HG02588 (cell line): ENCODE measurements around the gene SERP2.

Experiments
- ATAC-seq: cut with Tn5 transposase; IDR thresholded peaks from one replicate; pipeline ENCODE4 v1.9.1; 2021; ENCODE audit warnings: mild to moderate bottlenecking, moderate library complexity; ENCODE audit not compliant: unreplicated experiment

Gene SERP2

GRCh38 chr13:44407891-44408290 lies 34.3 kb downstream of the SERP2 start:
- ATAC-seq, result no peak

GRCh38 chr13:44409595-44409994 lies 36.0 kb downstream of the SERP2 start:
- no peak for ATAC-seq

- ATAC-seq, result no peak
Measured at GRCh38 chr13:44410328-44410859, 36.8 kb downstream of the SERP2 start.

- ATAC-seq, result no peak
Measured at GRCh38 chr13:44411841-44412240, 38.2 kb downstream of the SERP2 start.

DNA sequence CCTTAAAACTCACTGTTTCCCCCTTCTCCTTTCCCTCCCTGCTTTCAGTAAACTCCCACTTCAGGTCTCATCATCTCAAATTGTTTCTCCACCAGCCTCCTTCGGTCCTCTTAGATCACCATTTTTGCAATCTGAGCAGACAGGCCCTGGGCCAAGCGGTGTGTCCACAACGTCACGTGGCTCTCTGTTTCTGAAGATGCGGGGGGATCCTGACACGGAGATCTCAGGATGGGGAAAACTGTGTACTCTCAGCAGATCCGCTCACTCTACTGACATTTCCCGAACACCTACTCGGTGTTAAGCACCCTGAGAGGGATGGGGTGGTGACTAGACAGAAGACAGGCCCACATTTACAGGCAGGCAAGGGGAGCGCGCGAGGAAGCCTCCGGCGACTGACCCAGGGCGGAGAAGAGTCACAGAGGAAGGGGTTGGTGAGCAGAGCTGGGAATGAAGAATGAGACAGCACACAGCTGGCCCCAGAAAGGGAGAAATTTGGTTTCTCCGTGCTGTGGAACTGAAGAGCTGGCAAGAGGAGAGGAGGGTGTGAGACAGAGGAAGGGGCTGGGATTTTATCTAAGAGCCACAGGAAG lies 38.8 kb downstream of the SERP2 start:
- ATAC-seq, result no peak

GRCh38 chr13:44413095-44413494 lies 39.5 kb downstream of the SERP2 start:
- no peak for ATAC-seq

- ATAC-seq, result no peak
Measured at GRCh38 chr13:44414716-44415115, 41.1 kb downstream of the SERP2 start.

DNA sequence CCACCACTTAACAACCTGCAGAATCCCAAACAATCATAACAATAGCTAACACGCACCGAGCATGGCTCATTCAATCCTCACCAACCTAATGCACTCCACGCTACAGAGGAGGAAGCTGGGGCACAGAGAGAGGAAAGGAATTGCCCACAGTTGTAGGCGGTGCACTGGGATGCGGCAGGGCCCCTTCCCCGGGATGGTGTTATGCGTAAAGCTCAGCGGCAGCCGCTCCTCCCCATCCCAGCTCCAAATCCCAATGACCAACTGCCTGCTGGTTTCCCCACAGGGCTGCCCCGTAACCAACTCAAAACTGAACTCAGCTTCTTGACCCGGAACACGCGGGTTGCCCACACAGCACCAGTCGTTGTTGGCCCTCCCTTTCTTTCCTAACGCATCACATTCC lies 42.2 kb downstream of the SERP2 start:
- no peak for ATAC-seq

- ATAC-seq, result no peak
Measured at GRCh38 chr13:44416301-44416700, 42.7 kb downstream of the SERP2 start.

DNA sequence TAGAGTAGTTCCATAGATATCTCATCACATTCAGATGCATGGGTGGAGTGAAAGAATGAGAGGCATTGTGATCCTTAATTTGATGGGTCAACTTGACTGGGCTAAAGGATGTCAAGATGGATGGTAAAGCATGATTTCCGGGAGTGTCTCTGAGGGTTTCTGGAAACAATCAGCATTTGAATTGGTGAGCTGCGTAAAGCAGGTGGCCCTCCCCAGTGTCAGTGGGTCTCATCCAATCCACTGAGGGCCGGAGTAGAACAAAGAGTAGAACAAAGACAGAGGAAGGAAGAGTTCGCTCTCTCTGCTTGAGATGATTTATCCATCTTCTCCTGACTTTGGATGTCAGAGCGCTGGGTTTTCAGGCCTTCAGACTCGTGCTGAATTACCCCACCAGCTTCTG lies 43.1 kb downstream of the SERP2 start:
- ATAC-seq, result no peak

DNA sequence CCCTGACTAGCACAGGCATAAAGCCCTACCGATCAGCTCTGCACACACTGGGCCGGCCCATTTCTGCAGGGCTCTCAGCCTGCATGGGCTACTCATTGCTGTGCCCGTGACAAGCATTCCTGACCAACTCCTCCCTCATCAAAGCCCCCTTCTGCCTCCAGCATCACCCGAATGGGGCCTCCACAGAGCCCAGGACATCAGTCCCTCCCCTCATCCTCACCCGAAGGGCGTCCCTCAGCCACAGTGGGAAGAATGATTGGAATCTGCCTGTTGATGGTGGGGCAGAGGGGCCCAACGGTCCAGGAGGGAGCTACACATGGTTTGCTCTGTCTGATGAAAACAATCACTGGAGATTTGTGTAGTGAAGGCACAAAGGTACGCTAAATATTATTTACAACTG lies 43.8 kb downstream of the SERP2 start:
- ATAC-seq, result no peak

DNA sequence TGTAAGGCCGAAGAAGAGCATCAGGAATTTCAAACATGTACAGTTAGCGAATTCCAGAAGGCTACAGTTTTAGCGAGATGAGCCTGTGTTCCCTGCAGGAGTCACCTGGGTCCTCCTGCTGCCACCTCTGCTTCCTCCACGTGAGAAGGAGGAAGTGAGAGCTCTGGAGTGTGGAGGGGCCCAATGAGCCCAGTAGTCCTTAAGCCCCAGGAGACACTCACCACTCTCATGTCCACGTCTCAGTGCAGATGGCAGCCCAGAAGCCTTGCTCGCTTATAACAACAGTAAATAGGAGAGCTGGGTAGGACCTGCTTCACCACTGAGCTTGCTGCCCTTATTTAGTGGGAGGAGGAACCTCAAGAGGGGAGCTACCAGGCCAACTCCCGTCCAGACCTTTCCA lies 44.3 kb downstream of the SERP2 start:
- ATAC-seq, result no peak

DNA sequence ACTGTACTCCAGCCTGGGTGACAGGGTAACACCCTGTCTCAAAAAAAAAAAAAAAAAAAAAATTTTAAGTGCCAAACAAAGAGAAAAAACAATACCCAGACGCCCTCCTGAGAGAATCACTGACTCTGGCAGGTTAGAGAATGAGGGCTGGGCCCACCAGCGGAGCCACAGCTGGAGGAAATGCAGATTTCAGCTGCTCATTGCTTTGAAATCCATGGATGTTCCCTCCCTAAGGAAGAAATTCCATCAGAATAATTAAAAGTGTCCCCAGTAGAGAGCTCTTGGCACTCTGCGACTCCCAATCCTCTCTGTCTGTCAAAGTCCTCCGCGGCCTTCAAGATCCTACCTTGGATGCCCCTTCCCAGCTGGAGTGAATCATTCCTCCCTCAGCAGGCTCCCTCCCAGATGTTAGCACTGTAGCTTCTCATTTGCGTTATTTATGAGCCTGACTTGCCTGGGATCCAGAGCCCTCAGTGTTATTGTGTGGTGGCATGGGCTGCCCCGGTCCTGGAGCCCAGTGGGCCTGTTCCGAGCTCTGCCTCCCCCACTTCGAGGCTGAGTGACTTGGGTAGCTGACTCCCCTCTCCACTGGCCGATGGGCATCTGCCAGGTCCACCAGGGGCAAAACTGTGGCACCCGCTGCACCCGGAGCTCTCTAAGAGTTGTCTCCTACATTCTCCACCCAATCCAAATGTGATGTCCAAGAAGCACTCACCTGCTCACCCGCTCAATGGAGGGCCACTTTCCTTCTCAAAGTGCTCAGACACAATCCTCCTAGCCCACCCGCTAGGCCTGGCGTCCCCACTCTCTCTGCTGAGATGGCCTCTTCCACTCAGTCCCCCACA lies 47.0 kb downstream of the SERP2 start:
- ATAC-seq, result no peak

DNA sequence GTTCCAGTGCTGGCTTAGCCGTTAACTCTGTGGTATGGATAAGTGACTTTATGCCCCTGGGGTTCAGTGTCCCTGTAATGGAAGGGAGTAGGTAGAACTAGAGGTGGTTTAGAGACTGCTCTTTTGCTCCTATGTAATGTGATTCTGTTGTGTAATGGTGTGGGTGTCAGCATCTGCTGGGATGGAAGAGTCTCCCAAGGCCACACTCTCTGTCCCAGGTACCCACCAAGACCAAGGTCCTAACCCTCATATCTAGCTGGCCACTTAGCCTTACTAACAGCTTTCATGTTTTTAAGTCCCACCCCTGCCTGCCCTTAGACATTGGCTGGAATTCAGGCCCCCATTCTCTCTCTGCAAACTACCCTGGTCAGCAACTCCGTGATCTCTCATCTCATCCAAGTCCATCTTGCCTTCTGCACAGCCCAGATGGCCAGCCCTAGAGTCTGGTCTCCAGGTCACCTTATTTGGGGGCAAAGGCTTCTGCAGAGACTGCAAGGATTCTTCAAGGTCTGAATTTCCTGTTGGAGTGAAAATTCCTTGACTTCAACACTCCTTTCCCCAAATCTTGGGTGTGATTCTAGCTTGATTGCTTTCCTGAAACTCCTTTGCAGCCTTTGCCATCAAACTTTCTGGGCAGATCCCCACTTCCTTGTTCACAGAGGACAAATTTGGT lies 48.4 kb downstream of the SERP2 start:
- ATAC-seq, result no peak

- no peak for ATAC-seq
Measured at GRCh38 chr13:44422755-44423643, 49.4 kb downstream of the SERP2 start.

DNA sequence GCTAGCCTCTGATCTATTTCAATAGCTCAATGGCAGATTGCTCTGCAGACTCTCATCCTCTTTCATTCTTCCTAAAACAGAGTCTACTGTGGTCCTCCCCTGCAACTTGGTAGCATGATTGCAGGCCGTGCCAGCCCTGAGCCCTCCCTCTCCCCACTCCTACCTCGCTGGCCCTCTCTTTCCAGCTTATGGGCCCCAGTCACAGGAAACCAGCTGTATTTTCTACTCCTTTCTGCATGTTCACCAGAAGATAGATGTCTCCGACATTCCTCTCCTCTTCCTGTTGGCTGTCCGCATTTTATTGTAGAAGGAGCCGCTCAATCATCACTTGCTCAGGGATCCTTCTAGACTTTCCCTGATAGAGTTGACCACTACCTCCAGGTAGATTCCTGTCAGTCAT lies 50.2 kb downstream of the SERP2 start:
- ATAC-seq, result no peak

DNA sequence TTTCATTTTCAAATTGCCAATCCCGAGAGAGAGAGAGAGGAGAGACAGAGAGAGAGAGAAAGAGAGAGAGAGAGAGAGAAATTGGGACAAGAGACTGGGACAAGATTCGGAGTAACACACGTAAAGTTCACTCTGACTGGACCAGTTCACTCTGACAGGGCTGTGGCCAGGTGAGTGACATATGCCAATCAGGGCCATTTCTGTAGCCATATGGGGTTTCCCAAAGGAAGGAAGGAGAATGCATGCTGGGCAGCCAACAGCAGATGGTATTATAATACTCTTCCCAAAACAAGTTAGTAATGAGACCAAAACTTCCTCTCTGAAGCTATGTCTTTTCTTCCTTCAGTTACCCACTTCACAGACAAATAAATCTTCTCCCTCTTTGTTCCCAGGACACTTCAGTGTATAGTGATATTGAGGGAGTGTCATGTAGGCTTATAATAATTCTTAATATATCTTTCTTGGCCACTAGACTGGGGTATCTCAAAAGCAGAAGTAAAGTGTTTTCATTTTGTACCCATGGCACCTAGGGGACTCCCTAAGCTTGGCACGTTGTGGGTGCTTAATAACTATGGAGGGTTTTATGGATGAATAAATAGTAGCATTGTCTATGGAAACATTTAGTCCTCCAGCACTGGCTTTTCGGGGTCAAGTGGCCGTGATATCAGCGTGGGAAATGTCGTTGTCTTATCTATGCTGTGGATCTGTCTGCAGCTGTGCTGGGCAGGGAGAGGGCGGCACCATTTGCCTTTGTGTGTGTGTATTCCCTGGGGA lies 51.6 kb downstream of the SERP2 start:
- ATAC-seq, result no peak

GRCh38 chr13:44425815-44426078 lies 52.1 kb downstream of the SERP2 start:
- no peak for ATAC-seq

DNA sequence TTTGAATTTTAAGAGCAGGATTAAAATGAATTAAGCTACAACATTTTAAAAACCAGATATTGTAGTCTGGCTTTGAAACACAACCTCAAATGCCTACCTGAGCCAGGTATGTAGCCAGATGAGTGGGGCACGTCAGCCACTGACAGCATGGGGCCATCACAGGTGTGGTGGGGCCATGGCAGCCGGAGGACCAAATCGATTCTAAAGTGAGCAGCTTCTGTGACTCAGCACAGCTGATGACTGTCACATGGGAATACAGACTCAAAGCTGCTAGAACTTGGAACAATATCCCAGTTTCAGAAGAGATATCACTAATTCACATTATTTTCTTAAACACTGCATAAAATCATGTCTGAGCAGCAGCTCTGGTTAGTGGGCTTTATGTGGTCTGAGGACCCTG lies 52.8 kb downstream of the SERP2 start:
- no peak for ATAC-seq

DNA sequence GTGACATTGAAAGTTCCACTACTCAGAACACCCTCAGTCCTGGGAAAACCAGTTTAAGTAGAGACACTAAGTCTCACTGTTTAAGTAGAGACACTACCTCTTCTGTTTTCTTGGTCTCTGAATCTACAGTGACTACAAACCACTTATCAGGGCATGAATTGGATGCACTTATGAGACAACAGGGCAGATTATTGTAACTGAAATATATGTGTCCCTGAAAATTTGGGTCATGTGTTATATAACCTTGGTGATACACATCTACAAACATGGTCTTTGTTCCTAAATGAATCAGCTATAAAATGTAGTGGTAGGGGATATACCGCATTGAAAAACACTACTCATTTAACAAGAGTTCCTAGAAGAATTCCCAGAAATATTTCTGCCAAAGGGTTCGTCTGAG lies 55.7 kb downstream of the SERP2 start:
- no peak for ATAC-seq
